Esophagus (tissue), 2 donors: ENCODE data around the gene CAPN13. TPM values are rescaled to one million over a fixed set of nuclear protein-coding genes. Genes with fewer than 3 reads are reported as not detected.

Experiments used
- H3K27ac ChIP-seq, 2 donors: one replicate each; pipeline ENCODE4 v1.5.1; 2013; ENCODE audit warnings: low read depth in 2 of 2, mild to moderate bottlenecking in 2 of 2, inconsistent platforms in 1 of 2, low read length in 1 of 2, moderate library complexity in 1 of 2
- H3K27me3 ChIP-seq, 2 donors: one replicate each; pipeline ENCODE4 v1.6.1; 2013; ENCODE audit warnings: low read length in 2 of 2, control low read depth in 1 of 2, mild to moderate bottlenecking in 1 of 2; ENCODE audit not compliant: insufficient read depth in 2 of 2, control insufficient read depth in 1 of 2
- H3K36me3 ChIP-seq, 2 donors: one replicate each; pipeline ENCODE4 v1.6.1; 2013; ENCODE audit warnings: low read length in 1 of 2; ENCODE audit not compliant: control insufficient read depth in 2 of 2, insufficient read depth in 2 of 2
- H3K4me1 ChIP-seq, 2 donors: one replicate each; pipeline ENCODE4 v1.6.1; 2013; ENCODE audit warnings: low read length in 1 of 2; ENCODE audit not compliant: control insufficient read depth in 2 of 2, insufficient read depth in 2 of 2
- H3K4me3 ChIP-seq, 2 donors: one replicate each; pipeline ENCODE4 v1.5.1; 2013; ENCODE audit warnings: low read length in 2 of 2, mild to moderate bottlenecking in 2 of 2, low read depth in 1 of 2, moderate library complexity in 1 of 2
- H3K9me3 ChIP-seq, 2 donors: one replicate each; pipeline ENCODE4 v1.6.1; 2013; ENCODE audit warnings: mild to moderate bottlenecking in 2 of 2, low read depth in 1 of 2, low read length in 1 of 2, moderate library complexity in 1 of 2; ENCODE audit not compliant: control insufficient read depth in 2 of 2, insufficient read depth in 1 of 2
- WGBS, 2 donors: extraction: QIAGEN DNeasy Blood & Tissue Kit; methylation state at CpG; one replicate each; pipeline ENCODE4 v1.1.7; 2013; 5-methylcytosine and 5-hydroxymethylcytosine counted together
- polyA plus RNA-seq, 2 donors: library from polyadenylated mRNA; stranded (reverse); fragments of 200-250 nt; gene quantifications; one replicate each; pipeline ENCODE4 v1.2.3, GENCODE V29; 2013
- donor health status: healthy with polysubstance abuse.
- donor health status: Bipolar disorder and iron deficiency.

The CAPN13 gene
- polyA plus RNA-seq, 2 donors, result 0.41 to 1.5 TPM

- no peaks in the 10 kb centered on the region for H3K9me3 ChIP-seq
- H3K36me3 ChIP-seq, result no peaks in the 10 kb centered on the region
- no peaks in the 10 kb centered on the region for H3K4me1 ChIP-seq
- no peak overlapping the region for H3K27ac ChIP-seq
- H3K27me3 ChIP-seq, result no peaks in the 10 kb centered on the region
- H3K4me3 ChIP-seq, result no peak overlapping the region
- 67 to 70% methylated on average over 1 of the region's 1 CpG for WGBS, 2 donors
Measured at GRCh38 chr2:30717081-30717650, 90.1 kb downstream of the CAPN13 start.

DNA sequence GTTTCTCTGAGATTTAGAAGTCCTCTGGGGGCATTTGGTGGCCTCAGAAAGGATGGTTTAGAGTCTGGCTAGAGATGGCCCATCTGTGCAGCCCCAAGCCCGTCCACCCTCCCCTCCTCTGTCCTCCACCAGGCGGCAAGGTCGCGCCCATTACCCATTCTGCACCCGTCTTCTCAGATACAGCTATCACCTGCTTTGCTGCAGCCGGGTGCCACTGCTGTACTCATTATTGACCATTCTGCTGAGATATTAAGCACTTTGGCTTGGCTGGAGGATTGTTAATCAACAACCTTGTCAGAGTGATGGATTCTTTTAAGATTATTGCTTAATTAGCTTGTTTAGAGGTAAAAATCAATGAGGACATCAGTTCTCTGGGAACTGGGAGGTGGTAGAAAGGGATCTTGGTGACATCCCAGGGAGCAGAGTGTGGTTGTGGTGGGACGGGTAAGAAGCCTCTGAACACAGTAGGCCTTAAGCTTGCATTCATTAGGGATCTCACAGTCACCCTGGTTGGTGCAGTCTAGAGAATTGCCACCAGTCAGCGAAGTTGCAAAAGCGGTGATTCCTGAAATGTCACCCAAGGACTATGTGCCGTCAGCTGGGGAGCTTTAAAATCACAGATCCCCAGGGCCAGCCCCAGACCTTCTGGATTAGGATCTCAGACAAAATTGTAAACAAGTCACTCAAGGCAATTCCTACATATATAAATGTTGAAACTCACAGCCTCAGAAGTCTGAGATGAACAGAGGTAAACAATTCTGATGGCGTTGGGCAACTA, 90.9 kb downstream of the CAPN13 start:
- no peak overlapping the region for H3K27ac ChIP-seq
- H3K4me1 ChIP-seq, result no peaks in the 10 kb centered on the region
- no peaks in the 10 kb centered on the region for H3K27me3 ChIP-seq
- no peaks in the 10 kb centered on the region for H3K36me3 ChIP-seq
- H3K9me3 ChIP-seq, result no peaks in the 10 kb centered on the region
- H3K4me3 ChIP-seq, result no peak overlapping the region
- 63 to 80% methylated on average over 11 of the region's 11 CpGs for WGBS, 2 donors

- WGBS, 2 donors, result 81 to 85% methylated on average over 8 of the region's 8 CpGs
Measured at GRCh38 chr2:30714811-30715709, 92.2 kb downstream of the CAPN13 start.

GRCh38 chr2:30713698-30714097, 93.5 kb downstream of the CAPN13 start:
- Histone ChIP-seq H3K36me3 (no peaks in the 10 kb centered on the region), H3K4me1 (no peaks in the 10 kb centered on the region), H3K27me3 (no peaks in the 10 kb centered on the region), H3K27ac (no peak overlapping the region), H3K9me3 (no peaks in the 10 kb centered on the region), H3K4me3 (no peak overlapping the region)
- 98% methylated on average over 3 of the region's 3 CpGs for WGBS, 2 donors

More at GRCh38 chr2:30714811-30715709, 92.2 kb downstream of the CAPN13 start:
- no peak overlapping the region for H3K27ac ChIP-seq
- H3K4me1 ChIP-seq, result no peaks in the 10 kb centered on the region
- H3K4me3 ChIP-seq, result no peak overlapping the region
- H3K36me3 ChIP-seq, result no peaks in the 10 kb centered on the region
- no peaks in the 10 kb centered on the region for H3K27me3 ChIP-seq
- H3K9me3 ChIP-seq, result no peaks in the 10 kb centered on the region

DNA sequence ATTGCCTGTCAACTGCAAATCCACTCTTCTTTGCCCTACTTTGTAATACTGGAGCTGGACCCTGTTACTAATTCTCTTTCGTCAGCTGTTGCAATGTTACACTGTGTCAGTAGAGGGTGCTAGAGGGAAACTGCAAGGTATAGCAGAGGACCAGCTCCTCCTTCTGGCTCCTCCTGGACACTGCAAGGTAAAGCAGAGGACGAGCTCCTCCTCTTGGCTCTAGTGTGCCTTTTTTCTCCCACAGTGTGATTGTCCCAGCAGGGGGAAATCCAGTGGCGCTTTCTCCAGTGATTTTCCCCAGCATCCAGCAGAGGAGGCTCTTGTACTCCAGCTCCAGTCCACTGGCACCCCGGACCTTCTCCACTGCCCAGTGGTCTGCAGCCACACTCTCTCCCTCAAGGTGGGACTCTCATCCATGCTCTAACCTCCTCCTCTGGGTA, 95.6 kb downstream of the CAPN13 start:
- Histone ChIP-seq H3K4me3 (no peak overlapping the region), H3K36me3 (no peaks in the 10 kb centered on the region), H3K4me1 (no peaks in the 10 kb centered on the region), H3K27me3 (no peaks in the 10 kb centered on the region), H3K27ac (no peak overlapping the region), H3K9me3 (no peaks in the 10 kb centered on the region)
- WGBS, 2 donors, result 20 to 26% methylated on average over 4 of the region's 4 CpGs

GRCh38 chr2:30710461-30710860, 96.8 kb downstream of the CAPN13 start:
- H3K36me3 ChIP-seq, result no peaks in the 10 kb centered on the region
- H3K4me3 ChIP-seq, result no peak overlapping the region
- no peak overlapping the region for H3K27ac ChIP-seq
- H3K27me3 ChIP-seq, result no peaks in the 10 kb centered on the region
- 92 to 94% methylated on average over 6 of the region's 6 CpGs for WGBS, 2 donors
- H3K9me3 ChIP-seq, result no peaks in the 10 kb centered on the region
- no peaks in the 10 kb centered on the region for H3K4me1 ChIP-seq

DNA sequence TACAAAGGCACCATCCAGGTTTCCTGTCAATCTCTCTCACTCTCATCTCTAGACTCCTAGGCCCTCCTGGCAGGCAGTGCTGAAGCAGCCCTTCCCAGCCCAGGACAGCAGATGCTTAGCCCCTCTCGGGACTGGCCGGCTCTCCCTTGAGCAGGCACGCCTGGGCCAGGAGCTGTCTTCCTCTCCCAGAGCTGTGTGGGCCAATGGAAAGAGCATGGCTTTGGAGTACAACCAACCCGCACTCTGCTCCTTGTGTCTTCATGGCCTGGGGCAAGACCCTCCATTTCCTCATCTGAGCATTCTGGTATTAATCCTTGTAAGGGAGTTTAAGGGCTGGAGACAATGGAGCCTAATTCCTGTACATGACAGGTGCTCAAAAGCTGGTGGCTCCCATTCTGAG, 97.2 kb downstream of the CAPN13 start:
- Histone ChIP-seq H3K4me3 (no peak overlapping the region), H3K4me1 (no peaks in the 10 kb centered on the region), H3K36me3 (no peaks in the 10 kb centered on the region), H3K9me3 (no peaks in the 10 kb centered on the region), H3K27ac (no peak overlapping the region), H3K27me3 (no peaks in the 10 kb centered on the region)
- 79 to 88% methylated on average over 4 of the region's 4 CpGs for WGBS, 2 donors

DNA sequence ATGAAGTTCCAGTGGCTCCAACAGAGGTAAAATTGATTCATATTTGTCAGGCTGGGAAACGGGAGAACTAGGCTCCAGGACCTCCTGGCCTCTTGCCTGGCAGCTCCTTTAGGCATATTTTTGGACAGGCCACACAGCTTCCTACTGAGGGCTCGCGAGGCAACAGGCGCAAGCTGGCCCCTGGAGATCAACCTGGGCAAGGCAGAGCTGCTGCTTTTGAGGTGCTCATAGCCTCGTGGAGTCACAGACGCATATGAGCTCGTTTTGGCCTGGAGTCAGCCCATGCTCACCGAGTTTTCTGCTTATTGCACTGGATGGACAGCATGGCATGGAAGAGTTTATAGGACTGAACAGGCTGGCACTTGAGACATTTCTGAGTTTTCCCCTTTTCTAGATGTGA, 97.7 kb downstream of the CAPN13 start:
- no peaks in the 10 kb centered on the region for H3K27me3 ChIP-seq
- no peak overlapping the region for H3K27ac ChIP-seq
- no peaks in the 10 kb centered on the region for H3K9me3 ChIP-seq
- no peak overlapping the region for H3K4me3 ChIP-seq
- no peaks in the 10 kb centered on the region for H3K4me1 ChIP-seq
- no peaks in the 10 kb centered on the region for H3K36me3 ChIP-seq
- 76 to 78% methylated on average over 8 of the region's 8 CpGs for WGBS, 2 donors

DNA sequence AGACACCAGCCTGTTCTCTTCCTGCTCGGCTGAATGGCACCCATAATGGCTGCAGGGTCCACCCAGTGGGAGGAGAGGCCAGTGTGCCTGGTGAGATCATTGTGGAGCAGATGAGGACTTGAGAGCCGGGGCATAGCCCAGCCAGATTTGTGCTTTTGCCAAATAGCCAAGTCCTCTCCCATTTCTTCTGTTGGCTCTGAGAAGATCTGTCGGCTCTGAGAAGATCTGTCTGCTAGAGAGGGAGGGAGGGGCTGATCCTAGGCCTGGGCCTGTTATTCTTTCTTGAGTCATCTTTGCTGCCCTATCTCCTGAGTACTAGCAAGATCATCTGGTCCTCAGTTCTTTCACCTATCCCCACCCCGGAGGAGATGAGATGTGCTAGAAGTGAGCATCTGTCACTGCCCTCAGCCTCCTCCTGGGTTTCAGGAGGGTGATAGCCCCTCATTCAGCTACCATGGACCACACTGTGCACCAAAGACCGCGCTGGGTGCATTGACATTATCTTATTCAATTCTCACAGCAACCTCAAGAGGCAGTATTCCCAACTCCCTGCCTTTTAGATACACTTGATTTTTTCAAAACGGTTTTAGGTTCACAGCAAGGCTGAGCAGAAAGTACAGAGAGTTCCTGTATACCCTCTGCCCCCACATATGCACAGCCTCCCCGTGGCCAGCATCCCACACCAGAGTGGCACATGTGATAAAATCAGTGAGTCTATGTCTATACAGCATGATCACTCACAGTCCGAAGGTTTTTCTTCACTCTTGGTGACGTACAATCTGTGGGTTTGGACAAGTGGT, 98.6 kb downstream of the CAPN13 start:
- Histone ChIP-seq H3K36me3 (no peaks in the 10 kb centered on the region), H3K27ac (no peak overlapping the region), H3K9me3 (no peaks in the 10 kb centered on the region), H3K4me3 (no peak overlapping the region), H3K4me1 (no peaks in the 10 kb centered on the region), H3K27me3 (no peaks in the 10 kb centered on the region)
- WGBS, 2 donors, result 62 to 68% methylated on average over 10 of the region's 10 CpGs
